SU-DHL-6 (cell line): ENCODE data around the gene NUDT2.

Experiments
- H2AFZ ChIP-seq: fragments of 200-600 bp; sonication (generic); 2 replicates; pipeline ENCODE4 v1.6.1; 2014; ENCODE audit warnings: low read depth, mild to moderate bottlenecking, moderate library complexity, mixed read lengths, antibody characterized with exemption, low read length; ENCODE audit not compliant: severe bottlenecking
- H3F3A ChIP-seq: fragments of 200-600 bp; shearing (Covaris generic); 2 replicates; pipeline ENCODE4 v1.6.0; 2016; ENCODE audit warnings: antibody characterized with exemption, mild to moderate bottlenecking; ENCODE audit not compliant: insufficient read depth
- H3K27ac ChIP-seq: fragments of 200-600 bp; sonication (generic); 2 replicates; pipeline ENCODE4 v1.5.1; 2016; ENCODE audit warnings: low read depth, mild to moderate bottlenecking, low read length, moderate library complexity, mixed read lengths
- H3K27me3 ChIP-seq: fragments of 200-600 bp; sonication (generic), shearing (Covaris generic); 2 replicates; pipeline ENCODE4 v1.6.0; 2014; ENCODE audit warnings: mild to moderate bottlenecking, low read length
- H3K36me3 ChIP-seq: fragments of 200-600 bp; sonication (generic); 2 replicates; pipeline ENCODE4 v1.6.1; 2014; ENCODE audit warnings: mild to moderate bottlenecking, low read length, mixed read lengths
- H3K4me2 ChIP-seq: fragments of 300-600, 200-600 bp; shearing (Covaris generic), sonication (generic); 2 replicates; pipeline ENCODE4 v1.6.0; 2014; ENCODE audit warnings: low read length, low read depth, mild to moderate bottlenecking; ENCODE audit not compliant: poor library complexity, severe bottlenecking
- H3K4me3 ChIP-seq: fragments of 200-600 bp; sonication (generic); 2 replicates; pipeline ENCODE4 v1.5.1; 2014; ENCODE audit warnings: antibody characterized with exemption, low read length, mild to moderate bottlenecking, mixed read lengths; ENCODE audit not compliant: insufficient read depth, poor library complexity, severe bottlenecking
- H3K79me2 ChIP-seq: fragments of 200-600 bp; sonication (generic); 2 replicates; pipeline ENCODE4 v1.6.1; 2014; ENCODE audit warnings: mild to moderate bottlenecking, low read length, moderate library complexity; ENCODE audit not compliant: insufficient read depth
- H3K9ac ChIP-seq: fragments of 200-600 bp; sonication (generic); 2 replicates; pipeline ENCODE4 v1.7.0; 2014; ENCODE audit warnings: mild to moderate bottlenecking, low read length
- H3K9me2 ChIP-seq: fragments of 200-600 bp; sonication (generic); replicated peaks from 2 replicates; pipeline ENCODE4 v1.6.1; 2014; ENCODE audit warnings: low read length; ENCODE audit not compliant: insufficient read depth
- H3K9me3 ChIP-seq: fragments of 200-600 bp; sonication (generic); 2 replicates; pipeline ENCODE4 v1.6.1; 2014; ENCODE audit warnings: low read length, mixed read lengths; ENCODE audit not compliant: insufficient read depth
- H4K20me1 ChIP-seq: fragments of 200-600 bp; sonication (generic); 2 replicates; pipeline ENCODE4 v1.6.1; 2014; ENCODE audit warnings: low read depth, mild to moderate bottlenecking, antibody characterized with exemption, low read length, moderate library complexity, mixed read lengths
- EZH2phosphoT487 ChIP-seq: fragments of 200-600 bp; sonication (generic), shearing (Covaris generic); conservative IDR thresholded peaks from 2 replicates; pipeline ENCODE4 v1.6.1; 2018; ENCODE audit warnings: mild to moderate bottlenecking, antibody characterized with exemption, low read length, moderate library complexity, mixed read lengths
- TF ChIP-seq, protein P1 (sequence below): fragments of 200-600 bp; sonication (generic); IDR thresholded peaks from one replicate; pipeline ENCODE4 v1.5.1; 2017; ENCODE audit warnings: antibody characterized with exemption, mild to moderate bottlenecking, low read length, moderate library complexity; ENCODE audit not compliant: insufficient read depth, poor library complexity, severe bottlenecking

Gene NUDT2

DNA sequence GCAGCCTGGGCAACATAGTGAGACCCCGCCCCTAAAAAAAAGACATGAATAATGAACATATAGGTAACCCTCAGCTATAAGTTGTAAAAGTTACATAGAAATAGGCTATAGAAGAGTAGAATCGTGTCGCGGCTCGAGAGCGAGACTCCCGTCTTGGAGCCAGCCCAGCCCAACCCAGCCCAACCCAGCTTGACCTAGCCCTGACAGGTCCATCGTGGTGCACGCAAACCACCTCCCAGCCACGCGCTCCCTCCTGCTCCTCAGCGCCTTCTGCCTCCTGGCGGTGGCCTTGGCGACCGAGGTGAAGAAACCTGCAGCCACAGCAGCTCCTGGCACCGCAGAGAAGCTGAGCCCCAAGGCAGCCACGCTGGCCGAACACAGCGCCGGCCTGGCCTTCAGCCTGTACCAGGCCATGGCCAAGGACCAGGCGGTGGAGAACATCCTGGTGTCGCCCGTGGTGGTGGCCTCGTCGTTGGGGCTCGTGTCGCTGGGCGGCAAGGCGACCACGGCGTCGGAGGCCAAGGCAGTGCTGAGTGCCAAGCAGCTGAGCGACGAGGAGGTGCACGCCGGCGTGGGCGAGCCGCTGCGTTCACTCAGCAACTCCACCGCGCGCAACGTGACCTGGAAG, 11.1 kb upstream of the NUDT2 start:
- H3K27ac ChIP-seq, result no peak overlapping the region
- peaks cover 3% of the 10 kb centered on the region; the same call in 1 of the 2 replicates for H3F3A ChIP-seq
- no peak overlapping the region for H3K9ac ChIP-seq
- no peak overlapping the region for H3K4me3 ChIP-seq
- TF ChIP-seq, protein P1, sequence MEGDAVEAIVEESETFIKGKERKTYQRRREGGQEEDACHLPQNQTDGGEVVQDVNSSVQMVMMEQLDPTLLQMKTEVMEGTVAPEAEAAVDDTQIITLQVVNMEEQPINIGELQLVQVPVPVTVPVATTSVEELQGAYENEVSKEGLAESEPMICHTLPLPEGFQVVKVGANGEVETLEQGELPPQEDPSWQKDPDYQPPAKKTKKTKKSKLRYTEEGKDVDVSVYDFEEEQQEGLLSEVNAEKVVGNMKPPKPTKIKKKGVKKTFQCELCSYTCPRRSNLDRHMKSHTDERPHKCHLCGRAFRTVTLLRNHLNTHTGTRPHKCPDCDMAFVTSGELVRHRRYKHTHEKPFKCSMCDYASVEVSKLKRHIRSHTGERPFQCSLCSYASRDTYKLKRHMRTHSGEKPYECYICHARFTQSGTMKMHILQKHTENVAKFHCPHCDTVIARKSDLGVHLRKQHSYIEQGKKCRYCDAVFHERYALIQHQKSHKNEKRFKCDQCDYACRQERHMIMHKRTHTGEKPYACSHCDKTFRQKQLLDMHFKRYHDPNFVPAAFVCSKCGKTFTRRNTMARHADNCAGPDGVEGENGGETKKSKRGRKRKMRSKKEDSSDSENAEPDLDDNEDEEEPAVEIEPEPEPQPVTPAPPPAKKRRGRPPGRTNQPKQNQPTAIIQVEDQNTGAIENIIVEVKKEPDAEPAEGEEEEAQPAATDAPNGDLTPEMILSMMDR, result no peak
- no peak for TF ChIP-seq EZH2phosphoT487
- H3K79me2 ChIP-seq, result peaks cover 83% of the 10 kb centered on the region
- no peak overlapping the region for H2AFZ ChIP-seq
- no peaks in the 10 kb centered on the region for H3K27me3 ChIP-seq
- no peaks in the 10 kb centered on the region for H3K9me3 ChIP-seq
- H3K9me2 ChIP-seq, result no peaks in the 10 kb centered on the region
- no peaks in the 10 kb centered on the region; the same call in 1 of the 2 replicates for H4K20me1 ChIP-seq
- H3K36me3 ChIP-seq, result no peaks in the 10 kb centered on the region
- H3K4me2 ChIP-seq, result no peak overlapping the region

- H3K27ac ChIP-seq, result no peak overlapping the region
- H3K36me3 ChIP-seq, result no peaks in the 10 kb centered on the region
- no peak overlapping the region for H3K4me3 ChIP-seq
- H3K9me2 ChIP-seq, result no peaks in the 10 kb centered on the region
- H3F3A ChIP-seq, result no peaks in the 10 kb centered on the region
- TF ChIP-seq, protein P1, result no peak
- no peak for TF ChIP-seq EZH2phosphoT487
- H3K9ac ChIP-seq, result no peak overlapping the region
- peaks cover 90% of the 10 kb centered on the region for H3K79me2 ChIP-seq
- no peak overlapping the region for H2AFZ ChIP-seq
- no peaks in the 10 kb centered on the region; the same call in 1 of the 2 replicates for H4K20me1 ChIP-seq
- H3K9me3 ChIP-seq, result no peaks in the 10 kb centered on the region
- H3K4me2 ChIP-seq, result peak overlapping the region; percentile 21
- H3K27me3 ChIP-seq, result no peaks in the 10 kb centered on the region
Measured at GRCh38 chr9:34321451-34321850, 7.9 kb upstream of the NUDT2 start.

DNA sequence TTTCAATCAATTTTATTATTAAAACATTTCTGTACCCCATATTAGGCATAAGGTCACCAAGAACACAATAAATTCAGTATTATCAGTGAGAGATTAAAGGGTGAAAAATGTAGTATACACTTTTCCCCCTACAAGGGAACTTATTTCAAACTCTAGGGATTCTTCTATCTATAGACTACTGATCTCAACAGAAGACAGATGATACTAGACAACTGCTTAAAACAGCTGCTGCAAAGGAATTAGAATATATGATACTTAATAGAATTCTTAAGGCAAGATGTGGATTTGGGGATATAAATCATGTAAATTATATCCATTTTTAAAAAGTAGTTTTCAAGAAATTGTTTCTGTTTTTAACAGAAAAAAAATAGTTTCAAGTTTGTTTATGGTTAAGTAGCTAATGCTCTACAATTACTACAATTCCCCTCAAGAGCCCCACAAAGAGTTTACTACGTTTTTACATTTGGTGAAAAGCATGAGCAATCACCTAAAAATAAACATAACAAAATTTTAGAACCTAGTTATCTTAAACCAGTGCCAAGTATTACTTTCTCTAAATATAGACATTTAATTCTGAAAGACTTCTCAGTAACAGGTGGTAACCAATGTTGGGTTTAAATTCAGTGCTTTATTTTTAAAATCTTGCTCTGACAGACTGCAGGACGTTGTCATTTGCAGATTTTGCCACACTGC, 6.3 kb upstream of the NUDT2 start:
- Histone ChIP-seq H3K27ac (0 out of 2 replicates have a peak overlapping the region, but pooled peaks have one; percentile 0), H3K9me3 (no peaks in the 10 kb centered on the region), H3K79me2 (peaks cover 93% of the 10 kb centered on the region), H3K4me2 (peak overlapping the region; percentile 16), H2AFZ (no peak overlapping the region), H3K27me3 (no peaks in the 10 kb centered on the region), H3K9ac (no peak overlapping the region), H4K20me1 (no peaks in the 10 kb centered on the region; the same call in 1 of the 2 replicates), H3K4me3 (no peak overlapping the region), H3K9me2 (no peaks in the 10 kb centered on the region), H3K36me3 (no peaks in the 10 kb centered on the region), H3F3A (peaks cover 6% of the 10 kb centered on the region; the same call in 1 of the 2 replicates)
- TF ChIP-seq, protein P1, result no peak
- TF ChIP-seq EZH2phosphoT487, result no peak
